Measurements from ENCODE around the gene ADSL. TPM values are rescaled to one million over a fixed set of nuclear protein-coding genes. Genes with fewer than 3 reads are reported as not detected.

Gene ADSL
- total RNA-seq, 1 donor from 2014 or later, result 153 TPM

GRCh38 chr22:40434106-40434505 lies 87.8 kb downstream of the ADSL start:
- Histone ChIP-seq H3K36me3 (ENCODE audit: control insufficient read depth, insufficient read depth, low read length) (peaks cover 3% of the 10 kb centered on the region), H3K4me3 (ENCODE audit: low read depth, low read length) (no peak overlapping the region), H3K27me3 (ENCODE audit: control insufficient read depth, insufficient read depth, low read length) (no peaks in the 10 kb centered on the region)
- DNase-seq (ENCODE audit: low read depth), result no peak
- TF ChIP-seq CTCF (IDR thresholded peaks at IDR 0.05; ENCODE audit: insufficient read depth, low read length, poor library complexity, severe bottlenecking), result no peak

- Histone ChIP-seq H3K27me3 (ENCODE audit: control insufficient read depth, insufficient read depth, low read length) (no peaks in the 10 kb centered on the region), H3K36me3 (ENCODE audit: control insufficient read depth, insufficient read depth, low read length) (peaks cover 3% of the 10 kb centered on the region), H3K4me3 (ENCODE audit: low read depth, low read length) (no peak overlapping the region)
- no peak for DNase-seq (ENCODE audit: low read depth)
- no peak for TF ChIP-seq CTCF (IDR thresholded peaks at IDR 0.05; ENCODE audit: insufficient read depth, low read length, poor library complexity, severe bottlenecking)
Measured at GRCh38 chr22:40434745-40435144, 88.4 kb downstream of the ADSL start.

GRCh38 chr22:40436505-40437431 lies 90.5 kb downstream of the ADSL start:
- DNase-seq (ENCODE audit: low read depth), result peak; percentile 21
- Histone ChIP-seq H3K4me3 (ENCODE audit: low read depth, low read length) (no peak overlapping the region), H3K27me3 (ENCODE audit: control insufficient read depth, insufficient read depth, low read length) (no peaks in the 10 kb centered on the region), H3K36me3 (ENCODE audit: control insufficient read depth, insufficient read depth, low read length) (no peaks in the 10 kb centered on the region)
- TF ChIP-seq CTCF (IDR thresholded peaks at IDR 0.05; ENCODE audit: insufficient read depth, low read length, poor library complexity, severe bottlenecking), result peak; percentile 52

Other genes with a start within 250 kb of the ADSL start
- gene TNRC6B, start 168.6 kb upstream of the ADSL start, total RNA-seq, result 24.9 and 26.7 TPM in 2 replicates
- 17.2 and 24.4 TPM in 2 replicates for gene SGSM3, start 24.1 kb downstream of the ADSL start, total RNA-seq

Measured in kidney epithelial cell (primary cell).